ENCODE measurements around the gene CSK. TPM values are rescaled to one million over a fixed set of nuclear protein-coding genes. Genes with fewer than 3 reads are reported as not detected.

CSK gene
- polyA plus RNA-seq, 4 donors, result 45.4 to 51.3 (median 46.4) TPM

- DNase-seq (ENCODE audit: low read depth in 4 of 4, low spot score in 2 of 4), result no peak
These were observed 40.4 kb downstream of the CSK start for GRCh38 chr15:74822233-74822632.

DNA sequence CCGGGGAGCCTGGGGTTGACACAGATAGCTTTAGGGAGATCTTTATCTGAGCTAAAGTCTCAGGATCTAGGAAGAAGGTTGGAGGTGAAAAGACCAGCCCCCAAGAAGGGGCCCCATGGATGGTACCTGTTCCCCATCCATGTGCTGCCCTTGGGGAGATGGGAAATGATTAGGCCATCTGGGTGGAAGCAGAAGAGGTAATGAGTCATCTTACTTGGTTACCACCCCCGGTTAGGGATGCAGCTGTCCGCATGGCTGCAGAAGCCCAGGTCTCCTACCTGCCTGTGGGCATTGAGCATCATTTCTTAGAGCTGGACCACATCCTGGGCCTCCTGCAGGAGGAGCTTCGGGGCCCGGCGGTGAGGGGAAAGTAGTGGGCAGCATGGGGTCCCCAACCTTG is 41.4 kb downstream of the CSK start:
- no peak for DNase-seq (ENCODE audit: low read depth in 4 of 4, low spot score in 2 of 4)

DNA sequence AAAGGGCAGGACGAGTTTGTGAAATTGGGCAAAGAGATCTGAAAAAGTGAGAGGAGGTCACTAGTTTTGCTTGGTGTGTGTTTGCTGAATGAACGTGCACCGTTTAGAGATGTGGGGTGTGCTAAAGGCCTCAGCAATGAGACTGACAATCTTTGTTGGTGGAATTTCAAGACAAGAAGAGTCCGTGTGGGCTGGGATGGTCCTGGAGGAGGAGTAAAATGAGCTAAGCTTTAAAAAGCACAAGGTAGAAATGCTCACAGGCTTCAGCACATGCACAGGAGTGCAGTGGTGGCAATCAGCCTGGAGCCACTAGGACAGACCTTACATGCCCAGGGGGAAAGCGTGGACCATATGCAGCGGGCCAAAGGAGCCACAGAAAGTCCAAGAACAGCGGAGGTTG is 43.1 kb downstream of the CSK start:
- DNase-seq (ENCODE audit: low read depth in 4 of 4, low spot score in 2 of 4), result no peak

DNA sequence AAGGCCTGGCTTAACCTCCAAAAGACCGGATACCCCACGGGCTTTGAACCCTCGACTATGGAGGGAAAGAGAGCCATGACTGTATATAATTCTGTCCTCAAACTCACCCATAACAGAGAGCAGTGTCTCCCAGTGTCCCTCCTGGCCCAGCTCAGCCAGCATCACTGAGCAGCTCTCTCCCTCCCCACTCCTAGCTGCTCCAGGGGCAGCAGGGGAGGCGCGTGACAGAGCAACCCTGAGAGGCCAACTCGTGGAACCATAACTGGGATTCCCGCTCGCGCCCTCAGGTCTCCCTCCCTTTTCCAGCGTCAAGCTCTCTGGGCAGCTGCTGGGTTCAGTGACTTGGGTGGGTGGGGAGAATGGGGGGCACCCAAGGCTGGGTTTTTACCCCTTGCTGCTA is 44.0 kb downstream of the CSK start:
- no peak for DNase-seq (ENCODE audit: low read depth in 4 of 4, low spot score in 2 of 4)

GRCh38 chr15:74826364-74826819 is 44.5 kb downstream of the CSK start, which contains the start of gene CPLX3:
TSS of gene CPLX3 (plus strand) at chr15:74826627. CDS start at chr15:74826704, 77 bp downstream.
- DNase-seq (ENCODE audit: low read depth in 4 of 4, low spot score in 2 of 4), result peak in 2 of 4 donors; percentile 18 to 28

DNA sequence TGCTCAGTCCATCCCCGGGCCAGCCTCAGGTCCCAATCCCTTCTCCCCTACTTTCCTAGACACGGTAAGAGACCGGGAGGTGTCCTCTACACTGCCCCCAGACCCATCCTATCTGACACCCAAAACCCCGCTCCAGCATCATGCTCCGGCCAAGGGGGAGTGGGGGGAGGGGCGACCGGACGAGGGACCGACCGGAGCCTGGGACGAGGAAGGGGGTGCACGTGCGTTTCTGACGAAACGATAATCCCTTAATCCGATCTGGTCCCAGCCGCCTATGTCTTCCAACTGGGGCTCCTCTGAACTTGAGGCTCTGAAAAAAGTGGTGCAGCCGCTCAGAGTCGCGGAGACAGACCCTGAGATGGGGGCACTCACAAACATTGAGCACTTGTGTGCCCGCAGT is 45.0 kb downstream of the CSK start:
- no peak for DNase-seq (ENCODE audit: low read depth in 4 of 4, low spot score in 2 of 4)

DNA sequence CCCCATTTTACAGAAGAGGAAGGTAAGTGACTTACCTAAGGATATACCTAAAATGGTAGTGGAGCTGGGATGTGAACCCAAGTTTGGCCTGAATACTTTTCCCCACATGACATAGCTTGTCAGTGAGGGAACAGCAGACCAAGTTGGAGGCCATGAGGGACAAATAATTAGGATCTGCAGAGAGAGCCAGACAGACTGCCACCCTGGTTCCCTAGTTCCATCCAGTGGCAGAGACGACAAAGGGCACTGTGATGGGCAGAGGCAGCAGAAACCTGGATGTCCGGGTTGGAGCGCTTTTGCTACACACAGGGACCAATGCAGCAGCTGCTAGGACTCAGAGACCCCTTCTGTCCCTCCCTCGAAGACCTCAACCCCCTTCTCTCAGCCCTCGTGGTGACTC is 45.7 kb downstream of the CSK start:
- no peak for DNase-seq (ENCODE audit: low read depth in 4 of 4, low spot score in 2 of 4)

- no peak for DNase-seq (ENCODE audit: low read depth in 4 of 4, low spot score in 2 of 4)
These were observed 47.0 kb downstream of the CSK start for GRCh38 chr15:74828835-74829234.

- DNase-seq (ENCODE audit: low read depth in 4 of 4, low spot score in 2 of 4), result no peak
These were observed 47.6 kb downstream of the CSK start for GRCh38 chr15:74829486-74829885.

DNA sequence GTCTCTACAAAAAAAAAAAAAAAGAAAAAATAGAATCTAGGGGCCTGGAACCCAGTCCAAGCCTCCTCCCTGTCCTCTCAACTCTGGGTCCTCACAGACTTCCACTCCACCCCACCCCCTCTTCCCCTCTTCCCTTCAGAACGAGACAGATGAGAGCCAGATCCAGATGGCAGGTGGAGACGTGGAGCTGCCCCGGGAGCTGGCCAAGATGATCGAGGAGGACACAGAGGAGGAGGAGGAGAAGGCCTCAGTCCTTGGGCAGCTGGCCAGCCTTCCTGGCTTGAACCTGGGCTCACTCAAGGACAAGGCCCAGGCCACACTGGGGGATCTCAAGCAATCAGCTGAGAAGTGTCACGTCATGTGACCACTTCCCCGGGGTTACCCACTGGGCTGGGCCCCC is 48.1 kb downstream of the CSK start:
- no peak for DNase-seq (ENCODE audit: low read depth in 4 of 4, low spot score in 2 of 4)

DNA sequence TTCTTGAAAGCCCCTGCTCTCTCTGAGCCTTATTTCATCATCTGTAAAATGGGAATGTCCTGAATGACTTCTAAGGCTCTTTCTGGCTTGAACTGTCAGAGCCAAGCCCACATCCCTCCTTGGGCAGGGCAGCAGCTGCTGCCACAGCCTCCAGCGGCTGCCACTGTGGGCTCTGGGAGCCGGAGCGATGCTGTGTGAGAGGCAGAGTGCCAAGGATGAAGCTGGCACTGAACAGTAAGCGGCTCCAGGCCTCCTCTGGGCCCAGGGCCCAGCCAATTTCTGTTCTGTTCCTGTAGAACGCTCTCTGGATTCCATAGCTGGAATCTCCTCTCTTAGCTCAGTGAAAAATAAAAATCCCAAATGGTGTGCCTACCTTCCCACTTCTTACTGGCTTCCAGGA is 49.0 kb downstream of the CSK start:
- no peak for DNase-seq (ENCODE audit: low read depth in 4 of 4, low spot score in 2 of 4)

DNA sequence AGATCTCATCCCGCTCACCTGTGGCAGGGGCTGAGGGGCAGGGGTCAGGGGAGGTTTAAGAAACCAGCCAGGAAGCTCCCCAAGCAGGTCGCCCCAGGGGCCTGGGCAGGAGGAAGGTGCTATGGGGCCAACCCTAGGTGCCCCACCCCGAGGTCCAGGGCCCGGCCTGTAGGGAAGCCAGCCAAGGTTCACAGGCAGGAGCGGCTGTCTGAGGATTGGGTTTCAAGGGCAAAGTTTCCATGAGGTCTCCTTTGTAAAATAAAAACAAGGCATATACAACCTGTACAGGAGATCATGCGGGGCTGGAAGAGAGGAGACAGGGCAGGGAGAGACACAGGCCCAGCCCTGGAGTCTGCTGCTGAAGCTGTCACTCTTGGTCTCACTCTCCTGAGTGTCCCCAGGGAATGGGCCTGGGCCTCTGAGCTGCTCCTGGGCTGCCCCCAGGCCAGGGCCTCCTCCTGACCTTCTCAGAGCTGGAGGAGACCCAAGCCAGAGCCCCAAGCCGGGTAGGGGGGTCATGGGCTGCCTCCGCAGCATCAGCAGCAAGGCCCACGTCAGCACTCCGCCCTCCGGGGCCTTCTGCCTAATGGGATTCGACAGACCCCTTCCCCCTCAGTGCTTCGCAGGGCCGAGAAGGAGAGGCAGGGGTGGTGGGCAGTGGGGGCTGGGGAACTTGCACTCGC is 50.1 kb downstream of the CSK start:
- DNase-seq (ENCODE audit: low read depth in 4 of 4, low spot score in 2 of 4), result no peak

DNA sequence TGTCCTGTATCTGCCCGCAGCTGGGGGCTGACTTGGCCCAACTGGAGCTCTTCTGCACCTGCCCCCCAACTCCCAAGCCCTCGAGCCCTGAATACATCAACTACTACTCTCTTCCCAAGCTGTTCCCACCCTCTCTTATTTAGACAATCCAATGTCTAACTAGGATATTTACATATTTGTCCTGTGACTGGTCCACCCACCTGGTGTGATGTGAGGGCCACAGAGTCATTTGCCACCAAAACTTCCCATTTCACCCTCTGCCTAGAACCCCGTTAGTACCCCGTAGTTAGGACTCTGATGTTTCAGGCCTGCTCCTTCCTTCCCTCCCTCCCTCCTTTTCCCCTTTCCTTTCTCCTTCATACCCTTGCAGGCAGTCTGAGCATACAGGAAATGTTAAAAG is 50.9 kb downstream of the CSK start:
- DNase-seq (ENCODE audit: low read depth in 4 of 4, low spot score in 2 of 4), result no peak

DNA sequence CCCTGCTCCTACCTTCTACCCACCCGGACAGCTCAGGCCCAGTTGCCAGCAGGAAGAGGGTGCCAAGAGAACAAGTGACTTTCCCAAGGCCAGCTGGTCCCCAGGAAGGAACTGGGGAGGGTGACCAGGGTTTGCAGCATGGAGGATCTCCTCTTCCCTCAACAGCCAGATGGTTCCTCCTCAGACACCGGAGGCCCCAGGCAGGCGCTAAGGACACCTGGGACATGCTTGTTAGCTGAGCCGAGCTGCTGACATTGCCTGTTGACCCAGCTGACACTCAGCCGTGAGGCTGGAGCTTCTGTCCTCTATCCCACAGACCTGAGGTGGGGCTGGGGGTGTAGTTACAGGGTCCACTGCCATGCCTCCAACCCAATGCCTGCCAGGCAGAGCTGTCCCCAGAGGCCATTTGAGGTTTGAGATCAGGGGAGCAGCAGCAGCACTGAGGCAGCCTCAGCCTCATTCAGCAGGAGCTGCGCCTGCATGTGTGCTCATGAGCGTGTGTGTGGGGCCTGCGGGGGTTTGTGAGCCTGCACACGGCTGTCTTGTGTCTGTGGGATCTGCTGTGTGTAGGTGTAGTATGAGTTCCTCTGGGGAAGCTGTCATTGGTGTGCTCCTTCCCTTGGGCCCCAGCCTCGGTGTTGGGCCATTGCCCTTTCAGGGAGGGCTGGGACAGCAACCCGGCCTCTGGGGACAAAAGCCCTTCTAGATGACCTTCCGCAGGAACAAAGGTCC is 51.7 kb downstream of the CSK start:
- no peak for DNase-seq (ENCODE audit: low read depth in 4 of 4, low spot score in 2 of 4)

- DNase-seq (ENCODE audit: low read depth in 4 of 4, low spot score in 2 of 4), result no peak
These were observed 53.5 kb downstream of the CSK start for GRCh38 chr15:74835312-74835823.

DNA sequence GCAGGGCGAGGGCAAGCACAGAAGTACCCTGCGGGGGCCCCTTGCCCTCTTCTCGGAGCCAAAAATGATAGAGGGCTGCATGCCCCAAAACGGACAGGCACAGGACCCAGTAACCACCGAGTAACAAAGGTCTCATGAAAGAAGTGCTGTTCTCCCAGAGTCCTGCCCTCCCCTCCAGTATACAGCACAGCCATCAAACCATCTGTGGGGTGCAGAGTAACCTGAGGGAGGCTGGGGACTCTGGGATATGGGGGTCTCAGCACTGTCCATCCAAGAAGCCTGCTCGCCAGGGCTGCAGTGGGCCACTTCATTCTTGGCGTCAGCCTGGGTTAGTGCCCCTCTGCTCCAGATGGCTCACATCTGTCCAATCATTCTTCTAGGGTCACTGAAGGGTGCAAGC is 55.0 kb downstream of the CSK start:
- no peak for DNase-seq (ENCODE audit: low read depth in 4 of 4, low spot score in 2 of 4)

- no peak for DNase-seq (ENCODE audit: low read depth in 4 of 4, low spot score in 2 of 4)
These were observed 55.7 kb downstream of the CSK start for GRCh38 chr15:74837482-74838136.

GRCh38 chr15:74838137-74838516 is 56.2 kb downstream of the CSK start:
- no peak for DNase-seq (ENCODE audit: low read depth in 4 of 4, low spot score in 2 of 4)

DNA sequence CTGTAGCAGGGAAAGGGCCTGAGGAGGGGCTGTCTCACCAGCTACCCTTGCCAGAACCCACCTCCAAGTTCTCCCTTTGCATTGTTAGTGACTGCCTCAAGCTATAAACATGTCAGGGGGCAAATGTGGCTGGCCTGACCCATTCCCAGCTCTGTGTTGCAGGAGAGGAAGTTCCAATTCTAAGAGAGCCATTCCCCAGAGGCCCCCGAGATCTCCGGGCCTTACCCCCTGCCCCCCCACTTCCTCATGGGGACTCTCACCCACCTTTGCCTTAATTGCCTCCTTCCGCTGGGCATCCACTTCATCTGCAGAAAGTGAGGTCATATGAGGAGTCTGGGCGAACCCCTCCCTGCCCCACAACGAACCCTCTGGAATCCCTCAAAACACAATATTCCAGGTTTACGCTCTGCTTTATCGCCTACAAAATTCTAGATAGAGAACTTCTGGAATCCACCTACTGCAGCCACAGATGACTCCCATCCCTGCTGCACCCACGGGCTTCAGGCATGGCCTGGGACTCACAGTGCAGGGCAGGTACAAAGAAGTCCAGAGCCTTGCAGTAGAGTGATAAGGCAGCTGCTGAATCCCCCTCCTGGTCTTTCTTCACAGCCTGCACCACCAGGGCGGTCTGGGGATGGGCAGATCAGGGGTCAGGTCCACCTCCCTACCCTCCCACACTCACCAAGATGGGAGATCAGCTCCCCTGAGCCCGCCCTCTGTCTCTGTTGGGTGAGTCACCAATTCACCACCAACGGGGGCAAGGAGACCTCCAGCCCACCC is 57.1 kb downstream of the CSK start:
- no peak for DNase-seq (ENCODE audit: low read depth in 4 of 4, low spot score in 2 of 4)

- DNase-seq (ENCODE audit: low read depth in 4 of 4, low spot score in 2 of 4), result no peak
These were observed 57.9 kb downstream of the CSK start for GRCh38 chr15:74839526-74840395.

Data from left renal cortex interstitium (tissue), 4 donors.